Endothelial cell of hepatic sinusoid (primary cell): ENCODE measurements around the gene CREBBP.

ENCODE experiments used
- in situ Hi-C: cut with HindIII; loops from 2 replicates; pipeline ENCODE4 v1.10.0; 2017; ENCODE audit warnings: low sequenced_read_pairs

Gene CREBBP

DNA sequence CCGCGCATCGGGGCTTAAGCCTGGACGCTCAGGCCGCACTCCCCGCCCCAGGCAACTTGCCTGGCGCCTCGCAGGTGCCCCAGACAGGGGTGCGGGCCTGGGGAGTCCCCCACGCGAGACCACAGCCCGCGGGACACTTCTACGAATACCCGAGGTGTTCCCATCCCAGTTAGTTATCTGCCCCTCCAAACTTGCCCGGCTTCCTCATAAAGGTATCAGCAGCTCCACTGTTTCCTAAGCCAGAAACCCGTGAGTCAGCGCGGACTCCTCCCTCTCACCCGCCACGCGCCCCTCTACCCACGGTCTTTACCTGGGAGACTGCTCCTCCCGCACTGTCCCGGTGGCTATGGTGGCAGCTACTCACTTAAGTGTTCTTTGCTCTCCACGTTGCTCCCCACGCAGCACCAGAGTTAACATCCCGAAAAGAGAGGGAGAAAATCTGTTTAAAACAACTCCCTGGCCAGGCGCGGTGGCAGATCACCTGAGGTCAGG is 1.0 kb upstream of the CREBBP start:
- in situ Hi-C loops: no loop called here

DNA sequence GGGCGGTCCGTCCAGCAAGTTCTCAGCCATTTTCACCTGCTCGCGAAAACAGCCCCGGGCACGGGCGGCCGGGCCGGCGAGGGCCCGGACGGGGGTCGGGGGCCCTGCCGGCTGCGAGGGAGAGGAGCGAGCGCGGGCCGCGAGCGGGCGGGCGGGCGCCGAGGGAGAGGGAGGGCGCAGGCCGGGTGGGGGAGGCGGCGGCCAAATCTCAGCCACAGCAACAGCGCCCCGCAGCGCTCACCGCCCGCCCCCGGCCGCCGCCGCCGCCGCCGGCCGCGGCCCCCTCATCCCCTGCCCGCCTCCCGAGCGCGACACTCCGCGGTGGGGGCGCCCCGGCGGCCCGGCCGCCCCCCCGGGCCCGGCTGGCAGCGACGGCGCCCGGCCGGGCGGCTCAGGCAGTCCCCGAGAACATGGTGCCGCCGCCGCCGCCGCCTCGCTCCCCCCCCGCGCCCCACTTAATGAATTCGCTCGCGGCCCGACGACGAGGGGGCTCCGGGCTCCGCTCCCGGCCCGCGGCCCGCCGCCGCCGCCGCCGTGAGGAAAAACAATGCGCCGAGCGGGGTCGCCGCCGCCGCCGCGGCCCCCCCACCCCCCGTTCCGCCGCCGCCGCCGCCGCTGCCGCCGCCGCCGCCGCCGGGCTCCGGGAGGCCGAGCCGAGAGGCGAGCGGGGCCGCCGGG is 487 bp downstream of the CREBBP start:
- in situ Hi-C loops: loop anchor here (5.0 to 10.0 kb wide), 5 partner anchors 73 to 435 kb away; partner anchors contain the start of gene GLIS2

DNA sequence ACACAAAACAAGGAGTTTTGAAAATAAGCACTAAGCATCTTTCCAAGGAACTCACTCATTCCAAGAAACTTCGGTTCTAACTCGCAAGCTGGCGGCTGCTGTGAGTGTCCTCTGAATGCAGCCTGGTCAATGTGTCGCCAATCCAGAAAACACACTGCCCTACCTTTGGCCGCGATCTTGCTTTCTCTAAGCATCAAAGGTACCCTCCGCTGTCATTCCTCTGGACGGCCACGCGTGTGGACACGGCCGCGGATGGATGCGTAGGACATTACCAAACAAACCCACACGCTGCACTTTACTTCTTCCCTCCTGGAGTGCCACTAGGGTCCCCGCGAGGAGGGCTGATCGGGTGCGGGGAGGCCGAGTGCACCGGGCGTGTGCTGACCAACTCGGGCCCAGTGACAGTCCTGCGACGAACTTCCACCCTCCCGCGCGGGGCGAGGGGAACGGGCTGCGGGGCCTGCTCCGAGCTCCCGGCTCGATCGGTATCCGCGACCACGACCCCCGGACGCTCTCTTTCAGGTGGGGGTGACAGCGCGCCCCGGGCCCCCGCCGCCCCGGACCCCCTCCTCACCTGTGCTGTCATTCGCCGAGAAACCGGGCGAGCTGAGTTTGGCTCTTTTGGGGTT is 1.1 kb downstream of the CREBBP start:
- in situ Hi-C loops: loop anchor here (5.0 to 10.0 kb wide), 5 partner anchors 72 to 435 kb away; partner anchors contain the start of gene GLIS2

DNA sequence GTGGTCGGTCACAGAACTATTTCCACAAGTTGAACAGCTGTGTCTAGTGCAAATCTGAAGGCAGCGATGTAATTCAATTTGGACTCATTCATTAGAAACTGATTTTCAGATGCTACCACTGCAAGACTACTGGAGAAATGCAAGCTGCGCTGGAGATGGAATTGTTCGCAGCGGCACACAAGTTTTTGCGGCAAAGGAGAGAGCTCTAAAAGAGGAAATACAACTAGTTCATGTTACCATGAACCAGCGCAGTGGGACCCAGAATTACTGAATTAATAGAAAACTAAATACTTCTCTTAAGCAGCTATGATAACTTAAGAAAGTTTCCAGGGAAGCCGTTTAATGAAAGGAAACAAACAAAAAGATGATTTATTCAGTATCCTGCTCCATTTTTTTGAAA is 1.9 kb downstream of the CREBBP start:
- in situ Hi-C loops: loop anchor here (5.0 to 10.0 kb wide), 5 partner anchors 71 to 436 kb away; partner anchors contain the start of gene GLIS2

GRCh38 chr16:3876695-3877094 is 3.8 kb downstream of the CREBBP start:
- in situ Hi-C loops: loop anchor here (5.0 to 10.0 kb wide), 5 partner anchors 69 to 438 kb away; partner anchors contain the start of gene GLIS2

GRCh38 chr16:3876160-3876559 is 4.4 kb downstream of the CREBBP start:
- in situ Hi-C loops: loop anchor here (5.0 to 10.0 kb wide), 5 partner anchors 69 to 439 kb away; partner anchors contain the start of gene GLIS2

GRCh38 chr16:3874794-3875692 is 5.5 kb downstream of the CREBBP start:
- in situ Hi-C loops: loop anchor here (5.0 to 10.0 kb wide), 5 partner anchors 68 to 440 kb away; partner anchors contain the start of gene GLIS2

GRCh38 chr16:3874242-3874641 is 6.3 kb downstream of the CREBBP start:
- in situ Hi-C loops: loop anchor here (10.0 kb wide), 3 partner anchors 189 to 441 kb away; partner anchors contain the start of gene GLIS2

- in situ Hi-C loops: loop anchor here (10.0 kb wide), 3 partner anchors 189 to 441 kb away; partner anchors contain the start of gene GLIS2
Measured at GRCh38 chr16:3873482-3874173, 6.9 kb downstream of the CREBBP start.

DNA sequence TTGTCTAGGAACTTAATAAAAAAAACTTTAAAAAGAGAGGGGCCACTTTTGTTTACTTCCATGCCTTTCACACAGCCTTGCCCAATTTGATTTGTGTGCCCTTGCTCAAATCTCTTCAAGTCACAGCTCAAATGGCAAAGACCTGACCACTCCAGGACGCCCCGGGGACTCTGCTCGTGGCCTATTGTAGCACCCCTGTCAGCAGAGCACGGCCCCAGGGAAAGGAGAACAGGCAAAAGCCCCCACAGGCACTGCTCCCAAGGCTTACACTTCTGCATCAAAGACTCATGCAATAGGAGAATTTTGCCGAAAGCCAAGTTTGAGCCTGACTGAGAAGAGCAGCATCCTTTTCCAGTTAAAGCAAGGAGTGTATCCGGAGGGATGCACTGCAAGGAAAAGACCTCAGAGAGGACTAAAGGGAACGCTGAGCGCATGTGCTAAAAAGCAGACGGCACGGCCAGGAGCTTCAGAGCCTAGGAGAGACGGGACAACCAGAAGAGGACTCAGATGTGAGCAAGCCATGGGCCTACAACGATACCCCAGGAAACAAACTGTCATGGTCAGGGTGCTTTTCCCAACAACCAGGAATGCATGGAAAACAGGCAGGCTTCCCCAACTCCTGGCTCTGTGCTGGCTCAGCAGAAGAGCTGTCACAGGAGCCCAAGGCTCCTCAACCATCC is 8.2 kb downstream of the CREBBP start:
- in situ Hi-C loops: loop anchor here (10.0 kb wide), 3 partner anchors 188 to 442 kb away; partner anchors contain the start of gene GLIS2

DNA sequence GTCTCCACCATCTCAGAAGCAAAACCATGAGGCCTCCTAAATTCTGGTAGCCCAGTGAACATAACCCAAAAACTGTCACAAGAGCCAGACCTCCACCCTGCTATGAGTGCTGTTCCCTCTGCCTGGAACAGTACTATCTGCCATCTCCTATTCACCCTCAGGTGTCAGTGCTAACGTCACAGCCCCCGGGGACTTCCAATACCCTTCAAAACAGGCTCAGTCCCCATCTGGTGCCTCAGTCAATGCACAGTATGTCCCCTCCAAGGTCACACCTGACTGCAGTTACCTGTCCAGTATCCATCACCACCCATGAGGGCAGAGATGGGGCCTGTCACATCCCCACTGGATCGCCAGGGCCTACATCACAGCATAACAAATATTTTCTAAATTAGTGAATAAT is 11.5 kb downstream of the CREBBP start:
- in situ Hi-C loops: loop anchor here (5.0 kb wide), 1 partner anchor 42 kb away; no protein-coding TSS in a partner anchor

DNA sequence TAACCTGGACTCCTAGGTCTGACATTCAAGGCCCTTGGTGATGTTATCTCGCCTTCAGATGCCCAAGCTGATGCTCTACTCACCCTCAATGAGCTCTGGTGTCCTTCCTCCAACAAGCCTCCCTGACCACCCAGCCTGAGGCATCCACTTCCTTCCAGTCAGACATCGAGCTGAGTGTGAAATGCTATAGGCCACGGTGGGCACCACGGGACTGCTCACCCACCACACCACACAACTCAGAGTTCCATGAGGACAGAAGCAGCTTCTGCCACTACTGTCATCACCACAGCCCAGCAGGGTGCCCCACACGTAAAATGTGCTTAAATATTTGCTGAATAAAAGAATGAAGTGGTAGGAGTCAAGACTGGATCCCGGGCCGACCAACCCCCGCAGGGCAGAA is 12.0 kb downstream of the CREBBP start:
- in situ Hi-C loops: loop anchor here (5.0 kb wide), 1 partner anchor 41 kb away; no protein-coding TSS in a partner anchor

GRCh38 chr16:3866703-3867431 is 13.6 kb downstream of the CREBBP start:
- in situ Hi-C loops: loop anchor here (5.0 kb wide), 1 partner anchor 40 kb away; no protein-coding TSS in a partner anchor

- in situ Hi-C loops: loop anchor here (5.0 kb wide), 1 partner anchor 38 kb away; no protein-coding TSS in a partner anchor
Measured at GRCh38 chr16:3865241-3865640, 15.3 kb downstream of the CREBBP start.

DNA sequence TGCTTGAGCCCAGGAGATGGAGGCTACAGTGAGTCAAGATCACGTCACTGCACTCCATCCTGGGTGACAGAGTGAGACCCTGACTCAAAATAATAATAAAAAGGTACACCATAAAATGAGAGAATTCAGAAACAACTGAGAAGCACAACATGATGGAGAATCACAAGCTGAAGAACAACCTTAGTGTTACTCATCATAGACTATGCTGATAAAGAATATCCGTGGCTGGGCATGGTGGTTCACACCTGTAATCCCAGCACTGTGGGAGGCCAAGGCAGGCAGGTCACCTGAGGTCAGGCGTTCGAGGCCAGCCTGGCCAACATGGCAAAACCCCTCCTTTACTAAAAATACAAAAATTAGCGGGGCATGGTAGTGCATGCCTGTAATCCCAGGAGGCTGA is 16.0 kb downstream of the CREBBP start:
- in situ Hi-C loops: no loop called here

- in situ Hi-C loops: no loop called here
Measured at GRCh38 chr16:3863587-3863986, 16.9 kb downstream of the CREBBP start.

- in situ Hi-C loops: no loop called here
Measured at GRCh38 chr16:3861808-3862451, 18.6 kb downstream of the CREBBP start.

DNA sequence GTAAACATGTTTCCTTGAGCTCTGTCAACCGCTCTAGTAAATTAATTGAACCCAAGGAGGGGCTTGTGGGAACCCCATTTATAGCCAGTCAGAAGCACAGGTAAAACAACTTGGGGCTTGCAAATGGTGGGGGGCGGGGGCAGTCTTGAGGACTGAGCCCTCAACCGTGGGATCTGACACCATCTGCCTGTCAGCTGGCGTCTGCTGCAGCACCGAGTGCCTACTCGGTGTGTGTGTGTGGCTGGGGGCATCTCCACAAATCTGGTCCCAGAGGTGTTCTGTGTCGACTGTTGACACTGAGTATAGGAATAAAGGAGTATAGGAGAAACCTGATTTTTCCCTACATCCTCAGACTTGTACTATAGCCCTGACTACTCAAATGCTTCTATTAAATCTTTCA is 20.6 kb downstream of the CREBBP start:
- in situ Hi-C loops: no loop called here
